ENCODE results near the gene OPCML. TPM values are rescaled to one million over a fixed set of nuclear protein-coding genes. Genes with fewer than 3 reads are reported as not detected.

The OPCML gene
- total RNA-seq, 2 experiments from 2014 or later, result not detected

DNA sequence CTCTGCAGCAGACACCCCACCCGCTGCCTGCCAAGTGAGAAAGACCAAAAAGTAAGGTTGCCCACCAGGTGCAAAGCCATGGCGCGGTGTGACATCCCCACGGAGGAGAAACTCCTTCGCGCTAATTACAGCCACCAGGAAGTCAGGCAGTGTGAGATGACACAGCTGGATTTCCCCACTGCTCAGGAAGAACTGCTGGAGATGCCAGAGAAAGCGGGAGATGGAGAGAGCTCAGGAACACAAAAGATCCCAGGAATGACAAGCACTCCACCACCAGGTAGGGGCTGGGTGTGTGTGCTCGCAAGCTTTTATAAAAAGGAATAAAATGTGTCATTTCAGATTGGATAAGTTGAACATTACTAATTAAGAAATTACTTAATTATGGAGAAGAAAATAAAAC lies 292.7 kb downstream of the OPCML start:
- Mint-ChIP-seq H3K36me3 (no peaks in the 10 kb centered on the region), H3K27me3 (peaks cover 1% of the 10 kb centered on the region), H3K4me3 (no peak overlapping the region), H3K4me1 (ENCODE audit: low read depth) (no peaks in the 10 kb centered on the region), H3K9me3 (no peaks in the 10 kb centered on the region), H3K27ac (no peak overlapping the region)
- no peak for DNase-seq
- CTCF ChIA-PET, result no interaction called here
- POLR2A ChIA-PET, result no interaction called here
- intact Hi-C loops (cut with micrococcal nuclease), result no loop called here

DNA sequence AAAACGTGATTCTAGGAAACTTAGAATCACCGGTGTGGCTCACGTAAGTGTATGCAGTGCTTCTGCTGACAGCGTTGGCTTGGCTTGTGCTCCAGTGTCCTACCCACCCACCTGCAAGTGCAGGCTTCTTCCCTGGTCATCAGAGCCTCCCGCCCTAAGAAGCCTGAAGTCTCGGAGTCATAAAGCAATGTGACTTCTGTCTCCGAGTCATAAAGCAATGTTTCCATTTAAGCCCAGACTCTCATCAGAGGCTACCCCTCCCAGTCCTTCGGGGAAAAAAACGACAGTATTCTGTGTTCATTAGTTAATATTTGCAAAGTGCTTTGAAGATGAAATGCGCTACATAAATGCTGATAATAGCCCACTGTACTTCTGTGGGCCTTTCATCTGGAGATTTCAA lies 293.8 kb downstream of the OPCML start:
- ChIA-PET POLR2A (no interaction called here), CTCF (no interaction called here)
- Mint-ChIP-seq H3K27me3 (peaks cover 1% of the 10 kb centered on the region), H3K36me3 (no peaks in the 10 kb centered on the region), H3K4me1 (ENCODE audit: low read depth) (no peaks in the 10 kb centered on the region), H3K27ac (no peak overlapping the region), H3K4me3 (no peak overlapping the region), H3K9me3 (no peaks in the 10 kb centered on the region)
- no peak for DNase-seq
- intact Hi-C loops (cut with micrococcal nuclease), result no loop called here

DNA sequence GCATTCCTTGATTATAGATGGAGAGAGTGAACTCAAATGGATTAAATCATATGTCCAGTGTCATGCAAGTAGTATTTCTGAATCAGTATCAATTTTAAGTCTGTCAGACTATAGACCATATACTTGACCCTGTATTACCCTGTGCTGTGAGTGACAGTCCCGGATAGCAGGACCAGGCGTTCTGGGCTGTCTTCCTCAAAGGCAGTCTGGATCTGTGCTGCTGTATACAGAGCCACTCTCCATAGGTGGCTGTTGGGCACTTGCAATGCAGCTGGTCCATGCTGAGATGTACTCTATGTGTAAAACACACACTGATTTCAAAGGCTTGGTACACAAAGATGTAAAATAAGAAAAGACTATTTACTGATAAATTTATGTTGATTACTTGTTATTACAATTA lies 294.3 kb downstream of the OPCML start:
- Mint-ChIP-seq H3K27me3 (peaks cover 1% of the 10 kb centered on the region), H3K4me1 (ENCODE audit: low read depth) (no peaks in the 10 kb centered on the region), H3K9me3 (no peaks in the 10 kb centered on the region), H3K4me3 (no peak overlapping the region), H3K27ac (no peak overlapping the region), H3K36me3 (no peaks in the 10 kb centered on the region)
- POLR2A ChIA-PET, result no interaction called here
- intact Hi-C loops (cut with micrococcal nuclease), result no loop called here
- no peak for DNase-seq
- CTCF ChIA-PET, result no interaction called here

DNA sequence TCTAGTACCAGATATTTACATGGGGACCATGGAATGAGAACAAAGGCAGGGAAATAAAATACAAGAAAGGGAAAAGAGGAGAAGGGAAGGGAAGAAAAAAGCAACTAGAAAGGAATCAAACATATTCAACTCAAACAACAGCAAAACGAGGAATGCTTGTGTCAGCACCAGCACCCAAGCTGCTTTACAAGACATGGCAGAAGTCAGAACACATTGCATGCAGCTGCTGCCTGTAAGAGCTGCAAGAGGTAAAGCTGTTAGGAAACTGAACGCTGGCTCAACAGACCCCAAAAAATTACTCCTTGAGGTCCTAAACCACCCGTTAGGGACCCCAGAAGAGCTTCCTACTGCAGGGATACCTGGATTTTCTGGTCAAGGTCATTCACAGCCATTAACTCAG lies 296.9 kb downstream of the OPCML start:
- ChIA-PET CTCF (no interaction called here), POLR2A (no interaction called here)
- no peak overlapping the region for H3K4me3 Mint-ChIP-seq
- intact Hi-C loops (cut with micrococcal nuclease), result no loop called here
- H3K27me3 Mint-ChIP-seq, result no peaks in the 10 kb centered on the region
- H3K4me1 Mint-ChIP-seq (ENCODE audit: low read depth), result no peaks in the 10 kb centered on the region
- no peaks in the 10 kb centered on the region for H3K36me3 Mint-ChIP-seq
- H3K9me3 Mint-ChIP-seq, result no peaks in the 10 kb centered on the region
- no peak overlapping the region for H3K27ac Mint-ChIP-seq
- DNase-seq, result no peak

DNA sequence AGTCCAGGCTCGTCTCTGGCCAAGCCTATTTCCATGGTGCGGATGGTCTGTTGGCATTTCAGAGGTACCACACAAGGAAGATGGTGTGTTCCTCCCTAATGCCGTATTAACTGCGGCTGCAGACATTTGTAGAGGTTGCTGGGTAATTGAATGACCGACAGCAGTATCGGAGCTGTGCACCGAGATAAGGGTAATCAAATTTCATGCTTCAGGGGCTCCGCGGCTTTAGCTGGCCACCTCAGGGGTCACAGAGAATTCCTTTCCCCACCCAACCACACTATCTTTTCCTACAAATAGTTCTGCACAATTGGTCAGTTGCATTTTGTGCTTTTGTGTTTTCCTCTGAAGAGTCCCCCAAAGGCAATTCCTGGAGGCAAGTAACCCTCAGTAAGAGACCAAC lies 297.4 kb downstream of the OPCML start:
- CTCF ChIA-PET, result no interaction called here
- POLR2A ChIA-PET, result no interaction called here
- Mint-ChIP-seq H3K4me1 (ENCODE audit: low read depth) (no peaks in the 10 kb centered on the region), H3K27ac (no peak overlapping the region), H3K27me3 (no peaks in the 10 kb centered on the region), H3K4me3 (no peak overlapping the region), H3K36me3 (no peaks in the 10 kb centered on the region), H3K9me3 (no peaks in the 10 kb centered on the region)
- intact Hi-C loops (cut with micrococcal nuclease), result no loop called here
- DNase-seq, result no peak

DNA sequence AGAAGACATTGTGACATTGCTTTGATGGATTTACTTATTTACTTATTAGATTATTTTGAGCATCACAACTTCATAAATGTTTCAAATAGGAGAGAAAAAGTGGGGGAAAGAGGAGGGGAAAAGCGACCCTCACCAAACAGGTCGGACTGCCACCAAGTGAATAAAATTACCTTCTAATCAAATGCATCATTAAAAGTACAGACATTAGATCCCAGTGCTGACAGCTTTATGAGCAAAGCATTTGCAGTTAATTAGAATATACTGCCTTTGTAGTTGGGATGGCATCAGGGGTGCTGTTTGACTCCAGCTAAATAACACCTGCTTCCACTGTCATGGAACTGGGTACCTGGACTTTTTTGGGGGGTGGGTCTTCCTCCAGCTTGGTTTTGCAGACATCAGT lies 299.6 kb downstream of the OPCML start:
- Mint-ChIP-seq H3K4me1 (ENCODE audit: low read depth) (no peaks in the 10 kb centered on the region), H3K4me3 (no peak overlapping the region), H3K27ac (no peak overlapping the region), H3K9me3 (no peaks in the 10 kb centered on the region), H3K36me3 (no peaks in the 10 kb centered on the region), H3K27me3 (no peaks in the 10 kb centered on the region)
- intact Hi-C loops (cut with micrococcal nuclease), result no loop called here
- DNase-seq, result no peak
- POLR2A ChIA-PET, result no interaction called here
- CTCF ChIA-PET, result no interaction called here

DNA sequence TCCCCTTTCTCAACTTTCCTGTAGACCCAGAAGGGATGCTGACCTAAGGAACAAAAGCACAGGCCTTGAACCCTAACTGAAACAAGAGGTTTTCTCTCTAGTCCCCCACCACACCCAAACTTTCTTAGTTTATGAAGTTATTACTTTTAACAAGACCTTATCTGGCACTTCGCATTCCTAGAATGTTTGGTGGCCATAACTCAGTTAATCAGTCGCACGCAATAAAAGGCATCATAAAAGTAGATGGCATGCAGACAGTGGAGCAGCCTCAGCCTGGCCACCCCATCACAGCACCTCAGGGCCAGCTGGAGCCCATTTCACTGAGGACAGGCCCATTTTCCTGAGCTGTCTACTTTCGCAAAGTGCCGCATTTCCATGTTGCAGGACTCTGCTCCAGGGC lies 301.9 kb downstream of the OPCML start:
- POLR2A ChIA-PET, result no interaction called here
- no peak overlapping the region for H3K27ac Mint-ChIP-seq
- intact Hi-C loops (cut with micrococcal nuclease), result no loop called here
- H3K4me1 Mint-ChIP-seq (ENCODE audit: low read depth), result no peaks in the 10 kb centered on the region
- no peak overlapping the region for H3K4me3 Mint-ChIP-seq
- H3K27me3 Mint-ChIP-seq, result no peaks in the 10 kb centered on the region
- DNase-seq, result no peak
- no peaks in the 10 kb centered on the region for H3K36me3 Mint-ChIP-seq
- CTCF ChIA-PET, result no interaction called here
- no peaks in the 10 kb centered on the region for H3K9me3 Mint-ChIP-seq

DNA sequence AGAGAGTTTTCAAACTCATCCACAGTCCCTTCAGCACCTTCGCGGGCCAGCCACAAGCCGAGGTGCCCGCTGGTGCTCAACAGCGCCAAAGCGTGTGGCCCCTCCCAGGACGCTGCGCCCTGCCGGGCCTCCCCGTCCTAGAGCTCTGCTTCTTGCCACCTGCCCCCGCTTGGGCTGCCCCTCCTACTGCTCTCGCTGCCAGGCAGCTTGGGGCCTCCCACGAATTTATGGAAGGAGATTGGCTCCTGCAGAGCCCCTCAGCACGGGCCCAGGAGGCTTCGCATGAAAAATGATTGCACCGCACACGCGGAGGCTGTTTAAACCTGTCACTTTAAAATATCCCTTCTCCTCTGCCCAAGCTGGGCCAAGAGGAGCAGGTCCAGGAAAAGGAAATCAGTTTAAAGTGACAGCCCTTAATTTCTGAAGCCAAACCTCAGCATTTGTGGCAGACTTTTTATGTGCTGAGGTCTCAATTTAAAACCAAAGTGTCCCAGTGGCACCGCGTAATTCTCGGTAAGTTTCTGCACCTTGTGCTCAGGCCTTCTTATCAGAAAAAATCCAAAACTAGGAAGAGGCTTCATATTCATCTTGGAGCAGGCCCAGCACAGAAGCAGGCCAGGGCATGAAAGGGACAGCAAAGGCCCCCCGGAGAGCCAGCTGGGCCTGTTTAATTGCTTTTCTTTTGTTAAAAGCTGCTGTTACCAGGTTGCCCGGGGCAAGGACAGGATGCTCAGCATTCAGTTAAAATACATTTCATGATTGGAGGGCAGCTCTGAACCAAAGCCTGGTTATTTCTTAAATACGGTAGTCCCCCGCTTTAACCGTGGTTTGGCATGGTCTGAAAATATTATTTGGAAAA lies 303.6 kb downstream of the OPCML start:
- intact Hi-C loops (cut with micrococcal nuclease), result no loop called here
- Mint-ChIP-seq H3K27me3 (no peaks in the 10 kb centered on the region), H3K36me3 (no peaks in the 10 kb centered on the region), H3K4me1 (ENCODE audit: low read depth) (no peaks in the 10 kb centered on the region), H3K9me3 (no peaks in the 10 kb centered on the region), H3K27ac (no peak overlapping the region), H3K4me3 (no peak overlapping the region)
- DNase-seq, result no peak
- ChIA-PET CTCF (no interaction called here), POLR2A (no interaction called here)

DNA sequence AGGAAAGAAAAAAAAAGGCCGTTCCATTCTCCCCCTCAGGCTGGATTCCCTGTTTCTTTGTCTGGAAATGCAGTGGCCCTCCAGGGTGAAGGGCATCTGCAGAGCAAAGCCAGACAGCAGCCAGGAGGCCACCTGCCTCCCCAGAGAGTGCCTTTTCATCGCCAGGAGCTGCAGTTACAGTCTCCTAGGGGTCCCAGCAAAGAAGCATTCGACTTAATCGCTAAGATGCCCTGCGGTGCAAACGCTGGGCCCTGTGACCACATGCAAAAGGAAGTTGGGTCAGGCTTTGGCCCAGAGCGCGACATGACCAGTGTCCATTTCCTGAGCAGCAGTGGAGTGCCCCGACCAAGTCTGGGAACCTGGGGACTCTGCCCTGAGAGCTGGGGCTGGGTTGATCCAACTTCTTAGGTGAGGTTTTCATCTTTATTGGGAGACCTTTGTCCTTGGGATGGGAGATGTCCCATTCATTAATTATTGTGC lies 304.6 kb downstream of the OPCML start:
- Mint-ChIP-seq H3K36me3 (no peaks in the 10 kb centered on the region), H3K27me3 (no peaks in the 10 kb centered on the region), H3K4me3 (no peak overlapping the region), H3K4me1 (ENCODE audit: low read depth) (no peaks in the 10 kb centered on the region), H3K27ac (no peak overlapping the region), H3K9me3 (no peaks in the 10 kb centered on the region)
- ChIA-PET CTCF (no interaction called here), POLR2A (no interaction called here)
- intact Hi-C loops (cut with micrococcal nuclease), result no loop called here
- no peak for DNase-seq

DNA sequence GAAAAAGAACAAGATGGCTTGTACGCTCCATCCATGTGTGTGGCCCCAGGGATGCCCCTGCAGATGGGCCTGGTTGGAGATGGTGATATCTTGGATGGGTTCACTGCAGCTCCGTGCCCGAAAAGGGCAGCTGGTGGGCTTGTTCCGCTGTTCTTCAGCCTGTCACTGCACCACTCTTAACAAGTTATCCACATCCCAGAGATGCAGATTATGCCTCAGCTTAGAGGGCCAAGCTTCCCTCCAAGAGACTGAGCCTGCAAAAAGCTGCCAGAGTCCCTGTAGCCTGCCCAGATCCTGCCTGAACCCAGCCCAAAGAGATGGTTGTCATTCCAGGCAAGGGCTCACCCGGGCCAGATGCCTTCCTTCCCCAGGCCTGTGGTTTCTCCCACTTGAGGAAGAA lies 308.0 kb downstream of the OPCML start:
- Mint-ChIP-seq H3K27me3 (no peaks in the 10 kb centered on the region), H3K4me3 (no peak overlapping the region), H3K36me3 (no peaks in the 10 kb centered on the region), H3K27ac (no peak overlapping the region), H3K4me1 (ENCODE audit: low read depth) (no peaks in the 10 kb centered on the region), H3K9me3 (no peaks in the 10 kb centered on the region)
- ChIA-PET POLR2A (no interaction called here), CTCF (no interaction called here)
- intact Hi-C loops (cut with micrococcal nuclease), result no loop called here
- DNase-seq, result no peak

DNA sequence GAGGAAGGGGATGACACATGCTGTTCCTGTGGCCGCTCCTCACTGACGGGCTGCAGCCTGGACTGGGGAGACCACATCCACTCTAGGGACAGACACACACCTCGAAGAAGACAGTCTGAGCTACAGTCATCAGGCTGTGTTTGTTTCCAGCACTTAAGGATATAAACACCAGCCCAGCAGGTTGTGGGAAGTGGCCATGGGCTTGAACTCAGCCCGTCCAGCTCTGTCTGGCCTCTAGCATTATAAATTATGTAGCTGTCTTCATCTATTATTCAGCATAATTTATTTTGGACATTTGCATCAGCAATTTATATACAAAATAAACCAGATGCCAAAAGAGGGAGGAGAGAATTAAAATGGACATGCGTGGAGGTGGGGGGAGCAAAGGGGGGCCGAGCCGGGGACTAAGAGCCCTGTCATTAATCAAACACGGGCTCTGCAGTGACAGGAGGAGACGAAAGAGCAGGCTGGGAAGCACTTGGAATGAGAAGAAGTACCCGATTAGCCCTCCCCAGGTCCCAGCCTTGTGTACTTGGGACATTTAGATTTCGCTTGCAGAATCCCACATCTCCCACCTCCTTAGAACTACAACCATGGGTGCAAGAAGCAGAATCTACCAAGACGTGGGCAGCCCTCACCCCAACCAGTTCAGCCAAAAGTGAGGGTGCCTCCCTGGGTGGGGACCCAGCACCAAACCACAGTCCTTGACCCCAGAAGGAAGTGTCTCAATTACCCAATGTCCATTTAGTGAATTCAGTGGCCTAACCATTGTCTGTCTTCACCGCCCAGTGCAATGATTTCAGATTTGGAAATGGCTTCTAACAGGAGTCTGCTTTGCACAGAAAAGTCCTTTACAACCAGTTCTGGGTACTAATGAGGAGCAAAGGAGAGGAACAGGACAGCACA lies 309.6 kb downstream of the OPCML start:
- Mint-ChIP-seq H3K27ac (no peak overlapping the region), H3K9me3 (no peaks in the 10 kb centered on the region), H3K36me3 (no peaks in the 10 kb centered on the region), H3K4me1 (ENCODE audit: low read depth) (no peaks in the 10 kb centered on the region), H3K27me3 (no peaks in the 10 kb centered on the region), H3K4me3 (no peak overlapping the region)
- DNase-seq, result no peak
- ChIA-PET POLR2A (no interaction called here), CTCF (no interaction called here)
- intact Hi-C loops (cut with micrococcal nuclease), result no loop called here

DNA sequence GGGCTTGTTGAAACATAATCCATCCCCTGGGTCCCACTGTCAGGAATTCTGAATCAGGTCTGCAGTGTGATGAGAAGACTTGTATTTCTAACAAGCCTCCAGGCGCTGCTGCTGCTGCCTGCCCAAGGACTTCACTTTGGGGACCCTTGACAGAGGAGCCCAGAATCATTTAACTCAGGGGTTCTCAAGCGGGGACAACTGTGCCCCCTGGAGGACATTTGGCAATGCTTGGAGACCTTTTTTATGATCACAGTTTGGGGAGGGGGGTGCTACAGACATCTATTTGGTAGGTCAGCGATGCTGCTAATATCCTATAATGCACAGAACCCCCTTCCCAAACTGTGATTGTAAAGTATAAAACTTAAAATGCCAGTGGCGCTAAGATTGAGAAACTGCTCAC lies 312.8 kb downstream of the OPCML start:
- H3K27ac Mint-ChIP-seq, result no peak overlapping the region
- no peak overlapping the region for H3K4me3 Mint-ChIP-seq
- no peaks in the 10 kb centered on the region for H3K36me3 Mint-ChIP-seq
- H3K4me1 Mint-ChIP-seq (ENCODE audit: low read depth), result no peaks in the 10 kb centered on the region
- intact Hi-C loops (cut with micrococcal nuclease), result no loop called here
- H3K27me3 Mint-ChIP-seq, result peaks cover 4% of the 10 kb centered on the region
- DNase-seq, result no peak
- ChIA-PET CTCF (no interaction called here), POLR2A (no interaction called here)
- H3K9me3 Mint-ChIP-seq, result no peaks in the 10 kb centered on the region

DNA sequence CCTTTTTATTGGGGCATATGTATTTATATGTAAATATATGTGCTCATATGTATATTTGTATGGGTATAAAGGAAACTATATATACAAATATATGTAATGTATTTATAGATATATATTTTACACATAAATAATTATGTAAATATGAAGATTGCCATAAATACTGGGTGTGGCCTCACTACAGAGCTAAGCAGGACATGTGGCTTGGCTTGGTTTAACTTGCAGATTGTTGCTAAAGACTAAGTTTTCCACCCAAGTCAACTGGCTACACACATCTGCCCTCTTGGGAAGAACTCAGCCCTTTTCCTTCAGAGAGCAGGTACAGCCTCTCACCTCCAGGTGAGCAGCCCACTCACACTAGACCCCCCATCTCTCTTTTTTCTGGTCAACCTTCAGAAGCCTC lies 315.5 kb downstream of the OPCML start:
- Mint-ChIP-seq H3K4me1 (ENCODE audit: low read depth) (no peaks in the 10 kb centered on the region), H3K36me3 (no peaks in the 10 kb centered on the region), H3K27ac (no peak overlapping the region), H3K9me3 (no peaks in the 10 kb centered on the region), H3K4me3 (no peak overlapping the region), H3K27me3 (peaks cover 4% of the 10 kb centered on the region)
- intact Hi-C loops (cut with micrococcal nuclease), result no loop called here
- no peak for DNase-seq
- POLR2A ChIA-PET, result no interaction called here
- CTCF ChIA-PET, result no interaction called here

Data from activated CD4-positive, alpha-beta memory T cell treated with anti-CD3 and anti-CD28 coated beads for 36 hours (primary cell).